Calu3 (cell line): Measurements from ENCODE around the gene ARPC4. TPM values are rescaled to one million over a fixed set of nuclear protein-coding genes. Genes with fewer than 3 reads are reported as not detected.

Experiments used
- BruUV-seq: library from RNA; stranded (reverse); fragments of 400-500 nt; replicated peaks from 2 replicates; lab custom pipeline; 2021; lab: Mats Ljungman, UMichigan
- CTCF ChIA-PET: fragments of 300-600 bp; sonication (Branson Sonifier 250); formaldehyde crosslinking; loops from one replicate; lab custom pipeline; 2022; ENCODE audit warnings: antibody characterized with exemption; lab: Charles Lee
- DNase-seq: peaks from one replicate; pipeline ENCODE4 v3.0.0; 2022
- H3K27ac Mint-ChIP-seq: one replicate; pipeline ENCODE4 v1.8.0; 2022; ENCODE audit warnings: mixed read lengths; ENCODE audit not compliant: unreplicated experiment
- H3K27me3 Mint-ChIP-seq: one replicate; pipeline ENCODE4 v1.8.0; 2022; ENCODE audit warnings: mixed read lengths; ENCODE audit not compliant: unreplicated experiment
- H3K36me3 Mint-ChIP-seq: one replicate; pipeline ENCODE4 v1.8.0; 2022; ENCODE audit warnings: mild to moderate bottlenecking, moderate library complexity, mixed read lengths; ENCODE audit not compliant: insufficient read depth, unreplicated experiment
- H3K4me1 Mint-ChIP-seq: one replicate; pipeline ENCODE4 v1.8.0; 2022; ENCODE audit warnings: mild to moderate bottlenecking, low read depth, mixed read lengths; ENCODE audit not compliant: unreplicated experiment
- H3K4me3 Mint-ChIP-seq: one replicate; pipeline ENCODE4 v1.8.0; 2022; ENCODE audit warnings: mild to moderate bottlenecking, low read depth, moderate library complexity, mixed read lengths; ENCODE audit not compliant: unreplicated experiment
- H3K9me3 Mint-ChIP-seq: one replicate; pipeline ENCODE4 v1.8.0; 2022; ENCODE audit warnings: low read depth, mixed read lengths; ENCODE audit not compliant: unreplicated experiment
- CTCF ChIP-seq: fragments of 200-600 bp; IDR thresholded peaks from one replicate; pipeline ENCODE4 v1.8.0; 2022; ENCODE audit warnings: antibody characterized with exemption; ENCODE audit not compliant: unreplicated experiment
- intact Hi-C: fragments of 100-400 bp; cut with micrococcal nuclease; formaldehyde crosslinking; loops from one replicate; pipeline ENCODE4 v1.10.0; 2022; ENCODE audit not compliant: unreplicated experiment
- total RNA-seq: library from RNA; stranded (reverse); gene quantifications from 2 replicates; pipeline ENCODE4 v1.2.3, GENCODE V29; 2022

Gene ARPC4
- total RNA-seq, 1 experiment from 2014 or later: 141 TPM

GRCh38 chr3:9855594-9855993 lies 62.7 kb downstream of the ARPC4 start:
- BruUV-seq: no TSS peak
- H3K4me3 Mint-ChIP-seq: no peak overlapping the region
- TF ChIP-seq CTCF: no peak
- no peak for DNase-seq
- H3K4me1 Mint-ChIP-seq: peaks cover 7% of the 10 kb centered on the region
- no peaks in the 10 kb centered on the region for H3K36me3 Mint-ChIP-seq
- H3K27me3 Mint-ChIP-seq: peaks cover 32% of the 10 kb centered on the region
- CTCF ChIA-PET: no interaction called here
- no peaks in the 10 kb centered on the region for H3K9me3 Mint-ChIP-seq
- intact Hi-C loops: no loop called here
- H3K27ac Mint-ChIP-seq: no peak overlapping the region

Other genes starting within 250 kb of the ARPC4 start
- gene LHFPL4, start 239.3 kb upstream of the ARPC4 start, total RNA-seq: not detected in 2 replicates
- 36.3 and 38.1 TPM in 2 replicates for gene MTMR14, start 143.6 kb upstream of the ARPC4 start, total RNA-seq
- gene CPNE9, start 89.2 kb upstream of the ARPC4 start, total RNA-seq: not detected in 2 replicates
- 19.8 and 20.4 TPM in 2 replicates for gene BRPF1, start 61.3 kb upstream of the ARPC4 start, total RNA-seq
- 17.1 and 21.8 TPM in 2 replicates for gene OGG1, start 43.1 kb upstream of the ARPC4 start, total RNA-seq
- gene CAMK1, start 23.1 kb upstream of the ARPC4 start, total RNA-seq: 4.1 and 7.2 TPM in 2 replicates
- gene TADA3, start 609 bp upstream of the ARPC4 start, total RNA-seq: 45.8 and 48.5 TPM in 2 replicates
- 19.5 and 21.9 TPM in 2 replicates for gene TTLL3, start 17.2 kb downstream of the ARPC4 start, total RNA-seq
- 30.9 and 41.7 TPM in 2 replicates for gene RPUSD3, start 50.9 kb downstream of the ARPC4 start, total RNA-seq
- gene CIDEC, start 87.2 kb downstream of the ARPC4 start, total RNA-seq: 0.71 and 1.3 TPM in 2 replicates
- 32.4 and 34.2 TPM in 2 replicates for gene JAGN1, start 97.5 kb downstream of the ARPC4 start, total RNA-seq
- gene IL17RE, start 109.8 kb downstream of the ARPC4 start, total RNA-seq: 25.5 and 30.6 TPM in 2 replicates
- 19.1 and 24.7 TPM in 2 replicates for gene IL17RC, start 124.0 kb downstream of the ARPC4 start, total RNA-seq
- gene CRELD1, start 140.8 kb downstream of the ARPC4 start, total RNA-seq: 23.2 and 25.4 TPM in 2 replicates
- gene PRRT3, start 159.3 kb downstream of the ARPC4 start, total RNA-seq: 1.2 and 1.6 TPM in 2 replicates
- 59.2 and 64.2 TPM in 2 replicates for gene EMC3, start 193.8 kb downstream of the ARPC4 start, total RNA-seq
- 34.2 and 40.3 TPM in 2 replicates for gene FANCD2, start 233.4 kb downstream of the ARPC4 start, total RNA-seq